PC-9 (cell line): ENCODE data around the gene ANKS4B.

ENCODE experiments used
- EZH2 ChIP-seq: fragments of 200-600 bp; sonication (generic); IDR thresholded peaks from 2 replicates; pipeline ENCODE4 v1.8.0; 2017; ENCODE audit warnings: antibody characterized with exemption, low read depth
- TF ChIP-seq, protein P1 (sequence below): fragments of 200-600 bp; sonication (generic); conservative IDR thresholded peaks from 2 replicates; pipeline ENCODE4 v1.6.1; 2017; ENCODE audit warnings: mixed run types, antibody characterized with exemption, mild to moderate bottlenecking, moderate library complexity

DNA sequence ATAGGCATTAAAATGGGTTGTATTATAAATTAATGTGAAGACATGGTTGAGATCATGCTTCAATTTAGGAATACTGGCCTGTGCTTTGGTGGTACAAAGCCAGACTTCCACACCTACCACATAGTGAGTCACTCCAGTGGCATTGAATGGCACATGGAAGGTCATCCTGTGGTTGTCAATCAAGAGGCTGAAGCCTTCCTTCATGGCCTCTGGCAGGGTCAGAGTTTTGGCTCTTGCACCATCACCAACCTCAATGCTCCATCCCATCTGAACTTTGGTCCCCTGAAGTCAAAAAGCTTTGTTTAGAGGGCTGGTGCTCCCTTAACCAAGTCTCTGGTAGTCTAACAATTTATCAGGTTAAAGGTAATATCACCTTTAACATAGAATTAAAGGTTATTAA is 28.2 kb upstream of the ANKS4B start:
- TF ChIP-seq, protein P1, sequence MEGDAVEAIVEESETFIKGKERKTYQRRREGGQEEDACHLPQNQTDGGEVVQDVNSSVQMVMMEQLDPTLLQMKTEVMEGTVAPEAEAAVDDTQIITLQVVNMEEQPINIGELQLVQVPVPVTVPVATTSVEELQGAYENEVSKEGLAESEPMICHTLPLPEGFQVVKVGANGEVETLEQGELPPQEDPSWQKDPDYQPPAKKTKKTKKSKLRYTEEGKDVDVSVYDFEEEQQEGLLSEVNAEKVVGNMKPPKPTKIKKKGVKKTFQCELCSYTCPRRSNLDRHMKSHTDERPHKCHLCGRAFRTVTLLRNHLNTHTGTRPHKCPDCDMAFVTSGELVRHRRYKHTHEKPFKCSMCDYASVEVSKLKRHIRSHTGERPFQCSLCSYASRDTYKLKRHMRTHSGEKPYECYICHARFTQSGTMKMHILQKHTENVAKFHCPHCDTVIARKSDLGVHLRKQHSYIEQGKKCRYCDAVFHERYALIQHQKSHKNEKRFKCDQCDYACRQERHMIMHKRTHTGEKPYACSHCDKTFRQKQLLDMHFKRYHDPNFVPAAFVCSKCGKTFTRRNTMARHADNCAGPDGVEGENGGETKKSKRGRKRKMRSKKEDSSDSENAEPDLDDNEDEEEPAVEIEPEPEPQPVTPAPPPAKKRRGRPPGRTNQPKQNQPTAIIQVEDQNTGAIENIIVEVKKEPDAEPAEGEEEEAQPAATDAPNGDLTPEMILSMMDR = no peak
- TF ChIP-seq EZH2 = no peak
